ENCODE measurements around the gene KIF1B. TPM values are rescaled to one million over a fixed set of nuclear protein-coding genes. Genes with fewer than 3 reads are reported as not detected.
"Not testable (repeated sequence)": the region's sequence is repeated elsewhere in the genome, so short reads cannot be mapped to it uniquely, and the experiment has no call there.

Gene KIF1B
- total RNA-seq, 1 donor from 2014 or later, result 18.2 TPM

GRCh38 chr1:10425826-10426534 lies 215.6 kb downstream of the KIF1B start:
- intact Hi-C loops (cut with micrococcal nuclease), result not testable (repeated sequence)

- intact Hi-C loops (cut with micrococcal nuclease), result not testable (repeated sequence)
Observed at GRCh38 chr1:10426535-10426848, 216.1 kb downstream of the KIF1B start.

GRCh38 chr1:10428984-10429383 lies 218.6 kb downstream of the KIF1B start:
- intact Hi-C loops (cut with micrococcal nuclease), result loop anchor here (1.0 to 2.0 kb wide), 5 partner anchors 31 to 554 kb away; partner anchors contain the start of genes KIF1B, LZIC and NMNAT1

GRCh38 chr1:10429868-10430215 lies 219.5 kb downstream of the KIF1B start:
- intact Hi-C loops (cut with micrococcal nuclease), result loop anchor here (1.0 to 2.0 kb wide), 7 partner anchors 42 to 555 kb away; partner anchors contain the start of genes DFFA, KIF1B, LZIC and NMNAT1

- intact Hi-C loops (cut with micrococcal nuclease), result loop anchor here (1.0 to 2.0 kb wide), 4 partner anchors 42 to 436 kb away; partner anchors contain the start of genes DFFA and UBE4B
Observed at GRCh38 chr1:10430216-10431069, 220.1 kb downstream of the KIF1B start, which contains the start of gene CENPS. Gene CENPS, plus strand, starts transcription at chr1:10430433. Its CDS starts 85 bp downstream, at chr1:10430518.

Other genes with a start within 250 kb of the KIF1B start
- gene RBP7, start 213.3 kb upstream of the KIF1B start, total RNA-seq, result not detected in 2 replicates
- gene UBE4B, start 177.6 kb upstream of the KIF1B start, total RNA-seq, result 38.2 and 38.6 TPM in 2 replicates
- gene PGD, start 188.5 kb downstream of the KIF1B start, total RNA-seq, result 89.3 and 92.7 TPM in 2 replicates
- gene CENPS, start 219.9 kb downstream of the KIF1B start, total RNA-seq, result 16.3 and 20.9 TPM in 2 replicates
- 0.39 and 0.48 TPM in 2 replicates for gene CORT, start 239.5 kb downstream of the KIF1B start, total RNA-seq

Data from T-helper 2 cell treated with Interferon-gamma antibody and Interleukin-4, amounts not matched to agents 100 ng/mL and 5 ng/mL, for 36 hours (primary cell).